Measurements from ENCODE around the gene SLC5A1. TPM values are rescaled to one million over a fixed set of nuclear protein-coding genes. Genes with fewer than 3 reads are reported as not detected.
"Not testable (repeated sequence)": the region's sequence is repeated elsewhere in the genome, so short reads cannot be mapped to it uniquely, and the experiment has no call there.

Gene SLC5A1
- total and polyA plus RNA-seq, 3 experiments from 2014 or later: not detected

DNA sequence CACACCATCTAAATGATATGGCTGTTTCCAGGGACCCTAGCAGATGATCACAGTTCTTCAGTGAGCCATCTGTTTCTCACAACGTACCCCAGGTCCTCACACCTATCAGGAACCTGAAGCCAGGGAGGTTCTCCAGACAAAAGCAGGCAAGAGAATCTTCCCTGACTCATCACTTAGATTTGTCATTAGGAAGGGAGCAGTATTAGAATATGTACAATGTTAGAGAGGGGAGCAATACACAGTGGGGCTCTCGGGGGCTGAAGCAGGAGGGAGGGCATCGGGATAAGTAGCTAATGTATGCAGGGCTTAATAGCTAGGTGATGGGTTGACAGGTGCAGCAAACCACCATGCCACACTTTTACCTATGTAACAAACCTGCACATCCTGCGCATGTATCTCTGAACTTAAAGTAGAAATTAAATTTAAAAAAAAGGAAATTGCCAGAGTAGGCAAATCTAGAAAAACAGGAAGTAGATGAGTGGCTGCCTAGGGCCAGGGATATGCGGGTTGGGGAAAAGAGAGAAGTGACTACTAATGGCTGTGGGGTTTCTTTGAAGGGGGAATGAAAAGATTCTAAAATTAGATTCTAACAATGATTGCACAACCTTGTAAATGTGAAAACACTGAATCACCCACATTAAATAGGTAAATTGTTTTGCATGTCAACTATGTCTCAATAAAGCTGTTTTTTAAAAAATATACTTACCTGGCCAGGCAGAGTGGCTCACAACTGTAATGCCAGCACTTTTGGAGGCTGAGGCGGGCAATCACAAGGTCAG lies 101.6 kb downstream of the SLC5A1 start:
- Histone ChIP-seq H3K27ac (ENCODE audit: low read depth, low read length) (no peak overlapping the region), H3K4me3 (ENCODE audit: low read length) (no peak overlapping the region), H3K36me3 (ENCODE audit: insufficient read depth, low read length) (no peaks in the 10 kb centered on the region), H3K27me3 (ENCODE audit: insufficient read depth, low read length, poor library complexity, severe bottlenecking) (no peaks in the 10 kb centered on the region), H3K4me1 (ENCODE audit: insufficient read depth, low read length) (peaks cover 15% of the 10 kb centered on the region), H3K9me3 (ENCODE audit: low read length) (no peaks in the 10 kb centered on the region)
- no peak for DNase-seq
- ChIA-PET CTCF (no interaction called here), POLR2A (interaction anchor here (0.6 kb wide), 1 partner anchor 9 kb away, joined by 4 read pairs; no protein-coding TSS in a partner anchor)
- peak overlapping the region; percentile 6 to 92 (median 40) for H3K27ac Mint-ChIP-seq
- H3K9me3 Mint-ChIP-seq: peaks cover 5 to 12% (median 11%) of the 10 kb centered on the region in 5 donors
- H3K36me3 Mint-ChIP-seq: peaks cover 0 to 8% (median 0%) of the 10 kb centered on the region in 3 donors
- H3K4me3 Mint-ChIP-seq: no peak overlapping the region
- H3K27me3 Mint-ChIP-seq: no peaks in the 10 kb centered on the region
- H3K4me1 Mint-ChIP-seq: peaks cover 26 to 37% (median 35%) of the 10 kb centered on the region in 3 donors

- peaks cover 15% of the 10 kb centered on the region for H3K4me1 ChIP-seq (ENCODE audit: insufficient read depth, low read length)
- H3K4me3 Mint-ChIP-seq; H3K27me3 Mint-ChIP-seq; H3K27ac ChIP-seq (ENCODE audit: low read depth, low read length); POLR2A ChIA-PET; H3K4me3 ChIP-seq (ENCODE audit: low read length); H3K36me3 Mint-ChIP-seq; H3K27ac Mint-ChIP-seq; DNase-seq; H3K36me3 ChIP-seq (ENCODE audit: insufficient read depth, low read length); H3K27me3 ChIP-seq (ENCODE audit: insufficient read depth, low read length, poor library complexity, severe bottlenecking); H3K9me3 ChIP-seq (ENCODE audit: low read length); CTCF ChIA-PET: not testable (repeated sequence)
- peaks cover 24 to 35% (median 33%) of the 10 kb centered on the region in 3 donors for H3K4me1 Mint-ChIP-seq
- peaks cover 5 to 12% (median 11%) of the 10 kb centered on the region in 5 donors for H3K9me3 Mint-ChIP-seq
These were observed 104.1 kb downstream of the SLC5A1 start for GRCh38 chr22:32147128-32147527.

GRCh38 chr22:32148372-32148771 lies 105.3 kb downstream of the SLC5A1 start:
- H3K9me3 ChIP-seq (ENCODE audit: low read length); DNase-seq; H3K27me3 Mint-ChIP-seq; H3K27ac ChIP-seq (ENCODE audit: low read depth, low read length); CTCF ChIA-PET; POLR2A ChIA-PET; H3K36me3 ChIP-seq (ENCODE audit: insufficient read depth, low read length); H3K4me3 Mint-ChIP-seq; H3K4me3 ChIP-seq (ENCODE audit: low read length); H3K27ac Mint-ChIP-seq; H3K27me3 ChIP-seq (ENCODE audit: insufficient read depth, low read length, poor library complexity, severe bottlenecking); H3K36me3 Mint-ChIP-seq: not testable (repeated sequence)
- peaks cover 11% of the 10 kb centered on the region for H3K4me1 ChIP-seq (ENCODE audit: insufficient read depth, low read length)
- Mint-ChIP-seq H3K4me1 (peaks cover 22 to 33% (median 30%) of the 10 kb centered on the region in 3 donors), H3K9me3 (peaks cover 5 to 12% (median 11%) of the 10 kb centered on the region in 5 donors)

- H3K27me3 Mint-ChIP-seq, CTCF ChIA-PET, POLR2A ChIA-PET: not testable (repeated sequence)
These were observed 107.6 kb downstream of the SLC5A1 start for GRCh38 chr22:32150647-32151046.

DNA sequence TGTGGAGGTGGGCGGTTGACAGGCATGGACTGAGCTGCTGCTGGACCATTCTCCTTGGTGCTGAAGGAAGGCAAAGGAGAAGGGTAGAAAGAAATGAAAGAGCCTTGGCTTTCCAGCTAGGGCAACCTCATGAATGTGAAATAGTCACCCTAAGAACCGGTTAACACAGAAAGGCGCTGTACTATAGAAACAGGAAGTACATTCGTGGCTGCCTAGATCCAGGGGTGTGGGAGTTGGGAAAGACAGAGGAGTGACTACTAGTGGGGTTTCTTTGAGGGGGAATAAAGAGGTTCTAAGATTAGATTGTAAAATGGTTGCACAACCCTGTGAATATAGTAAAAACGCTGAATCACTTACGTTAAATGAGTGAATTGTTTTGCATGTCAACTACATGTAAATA lies 108.6 kb downstream of the SLC5A1 start:
- H3K4me1 Mint-ChIP-seq: peaks cover 11 to 18% (median 14%) of the 10 kb centered on the region in 3 donors

More at GRCh38 chr22:32150647-32151046, 107.6 kb downstream of the SLC5A1 start:
- not testable (repeated sequence) for H3K27me3 ChIP-seq (ENCODE audit: insufficient read depth, low read length, poor library complexity, severe bottlenecking); H3K36me3 Mint-ChIP-seq; H3K4me1 ChIP-seq (ENCODE audit: insufficient read depth, low read length); H3K4me3 ChIP-seq (ENCODE audit: low read length); H3K9me3 ChIP-seq (ENCODE audit: low read length); H3K27ac Mint-ChIP-seq; DNase-seq; H3K36me3 ChIP-seq (ENCODE audit: insufficient read depth, low read length); H3K27ac ChIP-seq (ENCODE audit: low read depth, low read length); H3K4me3 Mint-ChIP-seq
- peaks cover 5 to 12% (median 11%) of the 10 kb centered on the region in 5 donors for H3K9me3 Mint-ChIP-seq
- peaks cover 11 to 18% (median 14%) of the 10 kb centered on the region in 3 donors for H3K4me1 Mint-ChIP-seq

GRCh38 chr22:32154727-32155126 lies 111.7 kb downstream of the SLC5A1 start:
- POLR2A ChIA-PET: not testable (repeated sequence)

More for the DNA sequence above, 108.6 kb downstream of the SLC5A1 start:
- DNase-seq; H3K27me3 Mint-ChIP-seq; H3K36me3 ChIP-seq (ENCODE audit: insufficient read depth, low read length); H3K36me3 Mint-ChIP-seq; H3K9me3 ChIP-seq (ENCODE audit: low read length); H3K27me3 ChIP-seq (ENCODE audit: insufficient read depth, low read length, poor library complexity, severe bottlenecking); H3K4me1 ChIP-seq (ENCODE audit: insufficient read depth, low read length); POLR2A ChIA-PET; H3K27ac ChIP-seq (ENCODE audit: low read depth, low read length); CTCF ChIA-PET; H3K27ac Mint-ChIP-seq; H3K4me3 ChIP-seq (ENCODE audit: low read length): not testable (repeated sequence)
- Mint-ChIP-seq H3K4me3 (peak overlapping the region in 1 of 7 donors; percentile 35), H3K9me3 (peaks cover 5 to 12% (median 11%) of the 10 kb centered on the region in 5 donors)

DNA sequence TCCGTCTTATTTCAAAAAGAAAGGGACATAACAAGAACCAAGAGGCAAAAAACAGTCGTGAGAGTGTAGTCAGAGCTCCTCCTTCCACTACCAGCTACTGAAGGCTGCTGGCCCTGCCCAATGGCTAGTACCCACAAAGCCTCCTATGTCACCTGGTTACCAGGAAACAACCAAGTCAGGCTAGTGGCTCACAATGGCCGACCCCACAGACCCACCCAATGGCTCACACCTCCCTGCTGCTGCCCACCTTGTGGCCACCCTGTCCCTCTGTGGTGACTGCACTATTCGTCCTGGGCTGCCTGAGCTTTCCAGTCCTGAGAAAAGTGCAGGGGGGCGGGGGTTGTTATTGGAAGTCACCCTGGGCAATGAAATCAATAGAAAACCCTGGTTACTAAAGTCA lies 114.6 kb downstream of the SLC5A1 start:
- H3K4me3 Mint-ChIP-seq; CTCF ChIA-PET; H3K9me3 ChIP-seq (ENCODE audit: low read length); H3K4me3 ChIP-seq (ENCODE audit: low read length); H3K4me1 ChIP-seq (ENCODE audit: insufficient read depth, low read length); H3K27ac ChIP-seq (ENCODE audit: low read depth, low read length); POLR2A ChIA-PET; H3K9me3 Mint-ChIP-seq; DNase-seq; H3K27me3 ChIP-seq (ENCODE audit: insufficient read depth, low read length, poor library complexity, severe bottlenecking); H3K36me3 ChIP-seq (ENCODE audit: insufficient read depth, low read length); H3K27ac Mint-ChIP-seq; H3K36me3 Mint-ChIP-seq: not testable (repeated sequence)
- H3K4me1 Mint-ChIP-seq: peaks cover 9 to 11% (median 10%) of the 10 kb centered on the region in 3 donors
- peaks cover 4 to 15% of the 10 kb centered on the region in 2 donors for H3K27me3 Mint-ChIP-seq

More at GRCh38 chr22:32154727-32155126, 111.7 kb downstream of the SLC5A1 start:
- H3K36me3 Mint-ChIP-seq; H3K27ac Mint-ChIP-seq; H3K4me1 ChIP-seq (ENCODE audit: insufficient read depth, low read length); H3K36me3 ChIP-seq (ENCODE audit: insufficient read depth, low read length); H3K9me3 ChIP-seq (ENCODE audit: low read length); H3K27me3 ChIP-seq (ENCODE audit: insufficient read depth, low read length, poor library complexity, severe bottlenecking); DNase-seq; H3K27ac ChIP-seq (ENCODE audit: low read depth, low read length); H3K4me3 ChIP-seq (ENCODE audit: low read length); CTCF ChIA-PET; H3K9me3 Mint-ChIP-seq; H3K4me3 Mint-ChIP-seq: not testable (repeated sequence)
- Mint-ChIP-seq H3K27me3 (peaks cover 0 to 15% of the 10 kb centered on the region in 2 donors), H3K4me1 (peaks cover 11 to 18% (median 14%) of the 10 kb centered on the region in 3 donors)

DNA sequence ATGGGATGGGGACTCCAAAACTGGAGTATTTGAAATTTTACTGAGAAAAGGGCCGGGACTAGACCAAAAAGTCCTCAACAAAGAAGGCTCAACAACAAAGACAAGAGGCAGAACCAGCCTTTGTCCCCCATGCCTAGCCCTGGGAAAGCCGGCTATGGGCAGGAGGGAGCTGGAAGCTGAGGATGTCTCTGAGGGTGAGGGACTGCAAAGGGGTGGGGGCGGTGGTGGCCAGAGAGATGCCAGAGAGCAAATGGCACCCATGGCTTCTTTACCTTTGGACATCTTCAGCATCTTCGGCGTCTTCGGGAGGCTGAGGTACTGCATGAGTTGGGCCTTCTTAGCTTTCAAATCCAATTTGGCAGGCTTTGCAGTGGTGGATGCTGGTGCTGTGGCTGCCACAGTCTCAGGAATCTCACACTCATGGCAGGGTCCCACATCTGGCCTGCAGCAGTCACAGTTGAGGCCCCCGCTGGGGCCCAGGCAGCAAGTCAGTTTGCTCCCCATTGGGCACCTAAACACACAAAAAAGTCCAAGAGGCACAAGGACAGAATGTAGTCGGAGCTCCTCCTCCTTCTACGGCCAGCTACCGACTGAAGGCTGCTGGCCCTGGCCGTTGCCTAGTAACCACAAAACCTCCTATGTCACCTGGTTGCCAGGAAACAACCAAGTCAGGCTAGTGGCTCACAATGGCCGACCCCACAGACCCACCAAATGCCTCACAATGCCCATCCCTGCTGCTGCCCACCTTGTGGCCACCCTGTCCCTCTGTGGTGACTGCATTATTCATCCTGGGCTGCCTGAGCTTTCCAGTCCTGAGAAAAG lies 115.9 kb downstream of the SLC5A1 start, which contains the start of gene C22orf42:
Gene C22orf42, minus strand, starts transcription at position 592 of the 822 bp plus-strand sequence. Its CDS starts 88 bp downstream, at position 504.
- H3K36me3 Mint-ChIP-seq: no peaks in the 10 kb centered on the region
- peaks cover 4 to 20% of the 10 kb centered on the region in 2 donors for H3K27me3 Mint-ChIP-seq
- ChIA-PET POLR2A (no interaction called here), CTCF (no interaction called here)
- no peak within 1 kb of the TSS for H3K27ac Mint-ChIP-seq
- H3K9me3 ChIP-seq (ENCODE audit: low read length): no peaks in the 10 kb centered on the region
- peaks cover 2 to 5% (median 4%) of the 10 kb centered on the region in 3 donors for H3K4me1 Mint-ChIP-seq
- peaks cover 0 to 1% (median 0%) of the 10 kb centered on the region in 5 donors for H3K9me3 Mint-ChIP-seq
- no peak within 1 kb of the TSS for H3K27ac ChIP-seq (ENCODE audit: low read depth, low read length)
- H3K36me3 ChIP-seq (ENCODE audit: insufficient read depth, low read length): no peaks in the 10 kb centered on the region
- no peaks in the 10 kb centered on the region for H3K4me1 ChIP-seq (ENCODE audit: insufficient read depth, low read length)
- H3K27me3 ChIP-seq (ENCODE audit: insufficient read depth, low read length, poor library complexity, severe bottlenecking): no peaks in the 10 kb centered on the region
- no peak for DNase-seq
- H3K4me3 Mint-ChIP-seq: no peak within 1 kb of the TSS
- H3K4me3 ChIP-seq (ENCODE audit: low read length): no peak within 1 kb of the TSS
